HL-60/S4 (cell line): ENCODE results near the gene DRAXIN.

ENCODE experiments used
- in situ Hi-C: fragments of 300-500 bp; cut with MboI; formaldehyde crosslinking; loops from 2 replicates; pipeline ENCODE4 v1.14.3; 2022; ENCODE audit warnings: low sequenced_read_pairs

DRAXIN gene

GRCh38 chr1:11654939-11655808 is 36.3 kb upstream of the DRAXIN start:
- in situ Hi-C loops, result no loop called here

GRCh38 chr1:11657654-11658053 is 33.9 kb upstream of the DRAXIN start:
- in situ Hi-C loops, result no loop called here

DNA sequence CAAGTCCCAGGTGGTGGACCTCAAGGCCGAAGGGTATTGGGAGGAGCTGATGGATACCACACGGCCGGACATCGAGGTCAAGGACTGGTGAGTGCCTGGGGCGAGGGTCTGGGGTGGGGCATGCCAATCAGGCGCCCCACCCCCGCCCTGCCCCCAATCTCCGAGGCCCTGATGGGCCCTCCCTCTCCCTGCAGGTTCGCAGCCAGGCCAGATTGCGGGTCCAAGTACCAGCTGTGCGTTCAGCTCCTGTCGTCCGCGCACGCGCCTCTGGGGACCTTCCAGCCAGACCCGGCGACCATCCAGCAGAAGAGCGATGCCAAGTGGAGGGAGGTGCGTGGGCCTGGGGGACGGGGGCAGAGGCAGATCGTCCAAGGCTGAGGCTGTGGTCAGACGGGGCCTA is 33.0 kb upstream of the DRAXIN start:
- in situ Hi-C loops, result no loop called here

GRCh38 chr1:11659748-11660147 is 31.8 kb upstream of the DRAXIN start:
- in situ Hi-C loops, result loop anchor here (5.0 kb wide), 1 partner anchor 58 kb away; no protein-coding TSS in a partner anchor

DNA sequence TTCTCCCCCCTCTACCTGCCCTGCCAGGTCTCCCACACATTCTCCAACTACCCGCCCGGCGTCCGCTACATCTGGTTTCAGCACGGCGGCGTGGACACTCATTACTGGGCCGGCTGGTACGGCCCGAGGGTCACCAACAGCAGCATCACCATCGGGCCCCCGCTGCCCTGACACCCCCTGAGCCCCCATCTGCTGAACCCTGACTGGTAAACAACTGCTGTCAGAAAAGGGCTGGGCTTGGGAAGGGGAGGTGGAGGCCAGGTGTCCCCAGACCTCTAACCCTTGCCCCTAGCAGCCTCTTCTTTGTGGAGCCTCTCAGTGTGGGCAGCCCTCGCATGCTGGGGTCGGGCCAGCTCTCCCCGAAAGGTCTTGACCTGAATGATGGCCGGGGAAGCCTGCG is 30.4 kb upstream of the DRAXIN start:
- in situ Hi-C loops, result loop anchor here (5.0 kb wide), 1 partner anchor 56 kb away; no protein-coding TSS in a partner anchor

DNA sequence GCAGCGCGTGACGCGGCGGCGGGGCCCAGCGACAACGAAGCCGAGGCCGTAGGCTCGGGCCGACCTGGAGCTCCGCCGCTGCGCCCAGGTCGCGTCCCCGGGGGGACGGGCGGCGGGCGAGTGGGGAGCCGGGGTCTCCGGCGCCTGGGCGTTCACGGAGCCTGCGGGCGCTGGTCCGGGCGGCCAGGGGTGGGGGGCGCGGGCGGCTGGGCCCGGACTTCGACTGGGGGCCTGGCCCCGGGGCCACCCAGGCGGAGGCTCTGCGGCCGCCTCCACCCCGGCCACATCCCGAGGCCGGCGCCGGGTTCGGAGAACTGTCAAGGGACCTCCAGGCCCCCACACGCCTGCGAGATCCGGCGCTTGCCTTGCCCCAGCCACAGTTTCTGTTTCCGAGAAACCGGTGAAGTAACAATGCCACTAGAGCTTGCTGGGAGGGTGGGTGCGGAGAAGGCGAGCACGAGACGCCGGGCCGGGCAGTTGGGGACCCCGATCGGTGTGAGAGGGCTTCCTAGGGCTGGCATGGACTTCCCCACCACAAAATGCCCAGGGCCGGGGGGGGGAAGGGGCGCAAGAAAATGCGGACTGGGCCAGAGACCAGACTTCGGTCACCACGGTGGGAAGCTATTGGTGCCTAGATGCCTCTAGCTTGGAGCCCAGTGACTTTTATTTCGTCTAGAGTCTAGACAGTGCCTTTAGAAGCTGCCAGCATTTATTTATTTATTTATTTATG is 27.0 kb upstream of the DRAXIN start:
- in situ Hi-C loops, result loop anchor here (5.0 kb wide), 1 partner anchor 53 kb away; no protein-coding TSS in a partner anchor

GRCh38 chr1:11668516-11668915 is 23.0 kb upstream of the DRAXIN start:
- in situ Hi-C loops, result no loop called here

DNA sequence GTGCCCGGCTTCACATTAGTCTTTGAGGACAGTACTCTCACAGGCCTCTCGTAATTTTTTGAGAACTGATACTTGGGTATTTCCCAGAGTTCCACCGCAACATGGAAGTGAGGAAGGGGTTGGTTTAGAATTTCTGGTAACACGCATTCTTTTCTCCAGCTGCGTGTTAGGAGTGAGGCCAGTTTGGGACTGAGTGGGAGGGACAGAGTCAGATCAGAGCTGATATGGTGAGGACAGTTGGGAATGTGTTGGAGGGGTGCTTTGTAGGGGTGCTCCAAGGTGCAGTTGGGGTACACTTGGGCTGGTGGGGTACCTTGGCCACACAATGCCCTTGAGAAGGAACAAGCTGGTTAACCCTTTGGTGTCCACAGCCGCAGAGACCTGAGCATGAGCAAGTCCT is 20.8 kb upstream of the DRAXIN start:
- in situ Hi-C loops, result no loop called here

GRCh38 chr1:11671205-11671543 is 20.3 kb upstream of the DRAXIN start:
- in situ Hi-C loops, result no loop called here

DNA sequence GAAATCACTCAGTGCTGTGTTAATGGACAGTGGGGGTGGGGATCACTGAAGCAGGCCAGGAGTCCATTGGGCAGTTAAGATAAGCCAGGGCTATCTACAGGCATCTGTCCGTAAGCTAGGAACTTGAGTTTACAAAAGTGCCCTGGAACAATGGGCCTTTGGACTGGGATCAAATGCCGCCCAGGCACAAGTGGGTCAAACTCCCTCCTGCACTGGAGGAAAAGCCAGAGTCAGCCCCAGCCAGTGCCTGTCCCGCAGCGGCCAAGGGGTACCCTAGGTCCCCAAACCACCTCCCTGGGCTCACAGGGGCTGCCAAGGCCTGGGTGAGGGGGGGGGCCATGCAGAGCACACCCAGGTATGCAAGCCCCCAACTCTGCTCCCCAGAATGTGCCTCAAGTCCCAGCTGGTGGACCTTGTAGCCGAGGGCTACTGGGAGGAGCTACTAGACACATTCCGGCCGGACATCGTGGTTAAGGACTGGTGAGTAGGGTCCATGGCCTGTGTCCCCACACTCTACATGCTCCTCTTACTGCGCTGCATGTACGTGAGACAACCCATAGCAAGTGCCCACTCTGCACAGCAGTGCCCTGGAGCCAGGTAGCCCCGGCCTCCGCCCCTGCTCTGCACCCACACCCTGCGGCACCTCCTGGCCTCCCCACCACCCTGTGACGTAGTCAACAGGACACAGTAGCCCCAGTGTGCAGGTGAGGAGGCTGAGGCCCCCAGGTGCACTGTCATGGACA is 19.8 kb upstream of the DRAXIN start:
- in situ Hi-C loops, result no loop called here

DNA sequence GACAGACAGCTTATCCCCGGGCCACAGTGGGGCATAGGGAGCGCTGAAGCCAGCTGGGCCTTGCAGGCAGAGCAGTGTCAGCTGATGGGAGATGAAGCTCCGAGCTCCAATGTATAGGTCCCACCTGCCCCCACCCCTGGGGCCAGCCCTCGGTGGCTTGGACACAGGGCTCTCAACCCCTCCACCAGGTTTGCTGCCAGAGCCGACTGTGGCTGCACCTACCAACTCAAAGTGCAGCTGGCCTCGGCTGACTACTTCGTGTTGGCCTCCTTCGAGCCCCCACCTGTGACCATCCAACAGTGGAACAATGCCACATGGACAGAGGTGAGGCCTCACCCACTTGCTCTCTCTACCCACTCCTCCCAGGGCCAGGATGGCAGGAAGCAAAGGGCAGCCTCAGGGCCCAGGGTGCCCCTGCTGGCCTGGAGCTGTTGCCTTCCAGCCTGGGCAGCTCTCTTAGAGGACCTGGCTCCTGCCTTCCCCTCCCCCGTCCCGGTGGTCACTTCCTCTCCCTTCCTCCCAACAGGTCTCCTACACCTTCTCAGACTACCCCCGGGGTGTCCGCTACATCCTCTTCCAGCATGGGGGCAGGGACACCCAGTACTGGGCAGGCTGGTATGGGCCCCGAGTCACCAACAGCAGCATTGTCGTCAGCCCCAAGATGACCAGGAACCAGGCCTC is 18.3 kb upstream of the DRAXIN start:
- in situ Hi-C loops, result no loop called here

DNA sequence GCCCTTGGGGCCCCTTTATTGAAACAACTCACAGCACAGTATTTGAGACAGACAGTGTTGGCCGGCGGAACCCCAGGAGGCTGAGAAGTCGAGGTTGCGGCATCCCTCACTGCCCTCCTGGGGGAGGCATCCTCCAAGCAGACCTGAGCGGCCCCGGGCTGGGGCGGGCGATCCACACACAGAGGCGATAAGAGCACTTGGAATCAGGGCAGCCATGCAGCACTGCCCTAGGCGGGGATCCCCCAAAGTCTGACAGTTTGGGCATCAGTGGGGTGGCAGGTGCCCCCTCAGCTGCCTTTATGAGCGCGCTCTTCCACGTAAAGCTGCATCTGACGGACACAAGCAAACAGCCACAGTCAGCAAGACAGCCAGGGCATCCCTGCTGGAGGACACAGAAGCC is 17.0 kb upstream of the DRAXIN start:
- in situ Hi-C loops, result no loop called here

- in situ Hi-C loops, result no loop called here
Measured at GRCh38 chr1:11675325-11675724, 16.2 kb upstream of the DRAXIN start.

GRCh38 chr1:11676386-11677103 is 15.0 kb upstream of the DRAXIN start:
- in situ Hi-C loops, result no loop called here

DNA sequence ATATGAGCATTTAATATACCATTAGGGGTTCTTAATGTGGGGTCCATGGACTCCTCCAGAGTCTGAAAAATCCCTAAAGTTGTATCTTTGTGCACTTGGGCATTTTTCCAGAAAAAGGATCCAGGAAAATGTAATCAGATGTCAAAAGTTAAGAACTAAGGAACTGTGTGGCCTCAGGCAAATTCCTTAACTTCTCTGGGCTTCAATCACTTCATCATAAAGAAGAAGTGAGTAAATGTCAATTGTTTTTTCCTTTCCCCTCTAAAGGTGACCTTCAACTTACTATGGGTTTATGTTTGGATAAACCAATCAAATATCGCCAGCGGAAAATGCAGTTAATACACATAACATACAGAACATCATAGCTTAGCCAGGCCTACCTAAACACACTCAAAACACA is 13.1 kb upstream of the DRAXIN start:
- in situ Hi-C loops, result no loop called here

- in situ Hi-C loops, result no loop called here
Measured at GRCh38 chr1:11680270-11681070, 11.0 kb upstream of the DRAXIN start.

DNA sequence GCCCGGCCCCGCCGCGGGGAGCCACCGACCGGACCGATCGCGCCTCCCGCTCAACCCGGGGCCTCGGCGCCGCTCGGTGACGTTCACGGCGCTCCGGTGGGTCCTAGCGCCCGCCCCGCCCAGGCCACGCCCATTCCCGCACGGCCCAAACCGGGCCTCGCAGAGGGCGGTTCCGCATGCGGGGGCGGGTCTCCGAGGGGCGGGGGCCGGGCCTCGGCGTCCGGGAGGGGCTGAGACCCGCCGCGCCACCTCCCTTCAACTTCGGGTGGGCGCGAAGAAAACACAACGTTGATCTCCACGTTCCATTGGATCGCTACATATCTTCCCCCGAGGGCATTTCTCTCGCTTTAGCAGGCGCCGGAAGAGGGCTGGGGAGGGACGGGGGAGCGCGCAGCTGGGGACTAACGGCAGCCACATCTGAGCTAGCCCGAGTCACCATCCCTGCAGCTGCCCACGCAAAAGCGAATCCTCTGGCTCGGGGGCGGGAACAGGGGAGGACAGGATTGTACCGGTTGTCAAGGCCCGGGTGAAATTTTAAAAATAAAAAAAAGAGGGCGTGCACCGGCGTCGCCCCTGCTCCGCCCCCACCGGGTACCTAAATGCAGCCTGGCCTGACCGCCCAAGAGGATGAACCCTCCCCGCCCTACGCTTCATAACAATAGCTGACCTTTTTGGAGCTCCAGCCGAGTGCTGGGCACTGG is 10.3 kb upstream of the DRAXIN start, which contains the start of gene MAD2L2:
MAD2L2 (minus strand) TSS at position 78 of the 701 bp plus-strand sequence. CDS start 547 bp downstream, outside the sequence.
- in situ Hi-C loops, result no loop called here

DNA sequence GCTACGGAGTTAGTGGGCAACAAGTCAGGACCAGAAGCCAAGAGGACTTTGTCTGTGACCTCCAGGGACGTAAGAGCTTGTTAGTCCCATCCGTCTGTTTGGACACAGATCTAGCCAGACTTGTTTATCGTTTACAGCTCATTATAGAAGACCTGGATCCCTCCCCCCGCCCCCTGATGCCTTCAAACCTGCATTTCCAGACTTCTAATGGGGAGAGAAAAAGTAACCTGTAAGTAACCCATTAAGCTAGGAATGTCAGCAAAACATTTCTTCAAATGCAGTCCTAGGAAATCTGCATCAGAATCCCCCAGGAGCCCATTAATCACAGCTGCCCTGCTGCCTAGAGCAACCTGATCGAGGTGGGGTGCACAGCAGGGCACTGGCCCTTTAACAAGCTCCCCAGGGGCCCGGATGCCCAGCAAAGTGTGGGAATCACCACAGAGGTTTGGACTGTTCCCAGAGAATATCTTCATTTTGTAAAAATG is 9.2 kb upstream of the DRAXIN start:
- in situ Hi-C loops, result no loop called here

DNA sequence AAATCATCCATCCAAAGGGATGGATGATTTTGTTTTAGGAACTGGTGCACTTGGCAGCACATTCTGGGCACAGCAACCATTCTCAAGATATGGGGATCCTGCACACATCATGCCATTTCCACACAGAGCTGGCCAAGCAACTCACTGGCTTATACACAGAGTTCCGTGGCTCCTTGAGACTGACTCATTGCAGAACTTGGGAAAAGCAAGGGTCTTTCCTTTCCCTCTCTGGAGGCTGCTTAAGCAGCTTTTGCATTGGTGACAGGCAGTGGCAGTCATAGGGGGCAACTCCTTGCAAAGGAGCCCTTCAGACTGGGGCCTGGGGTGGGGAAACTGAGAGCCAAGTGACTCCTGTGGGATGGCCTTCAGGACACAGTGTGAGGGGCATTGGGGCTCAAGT is 8.7 kb upstream of the DRAXIN start:
- in situ Hi-C loops, result no loop called here
